Measurements from ENCODE around the gene XPR1. TPM values are rescaled to one million over a fixed set of nuclear protein-coding genes. Genes with fewer than 3 reads are reported as not detected.

XPR1 gene
- total RNA-seq, 1 donor from 2014 or later, result 15.8 TPM

- no peak for DNase-seq (ENCODE audit: low spot score)
These were observed 17.1 kb upstream of the XPR1 start for GRCh38 chr1:180614730-180615129.

GRCh38 chr1:180615493-180616290 lies 16.1 kb upstream of the XPR1 start:
- no peak for DNase-seq (ENCODE audit: low spot score)

GRCh38 chr1:180616439-180616838 lies 15.4 kb upstream of the XPR1 start:
- no peak for DNase-seq (ENCODE audit: low spot score)

DNA sequence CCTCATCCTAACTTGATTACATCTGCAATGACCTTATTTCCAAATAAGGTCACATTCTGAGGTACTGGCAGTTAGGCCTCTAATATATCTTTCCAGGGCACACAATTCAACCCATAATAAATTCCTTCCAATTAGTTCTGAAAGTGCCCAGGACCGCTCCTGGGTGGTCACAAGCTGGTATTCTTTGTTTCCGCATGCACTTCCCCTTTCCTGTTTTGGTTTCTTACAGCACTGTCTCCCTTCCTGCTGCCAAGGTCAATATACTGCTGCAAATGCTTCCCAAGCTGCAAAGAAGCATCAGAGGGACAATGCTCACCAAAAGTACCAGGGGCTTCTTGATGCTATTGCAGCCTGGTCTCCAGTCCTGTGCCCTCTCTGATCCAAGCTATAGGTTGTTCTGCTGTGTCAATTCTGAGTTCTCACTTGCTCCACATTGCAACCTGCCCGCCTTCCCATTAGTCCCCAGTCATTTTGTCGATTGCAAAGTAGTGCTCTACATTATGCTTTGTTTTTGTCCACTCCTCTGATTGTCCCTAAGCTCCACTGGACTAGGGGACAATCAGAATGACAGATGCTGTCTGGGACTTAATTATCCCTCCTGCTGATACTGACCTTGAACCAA lies 13.9 kb upstream of the XPR1 start:
- DNase-seq (ENCODE audit: low spot score), result no peak

- DNase-seq (ENCODE audit: low spot score), result no peak
These were observed 11.2 kb upstream of the XPR1 start for GRCh38 chr1:180620581-180620980.

GRCh38 chr1:180622658-180623508 lies 8.9 kb upstream of the XPR1 start:
- no peak for DNase-seq (ENCODE audit: low spot score)

DNA sequence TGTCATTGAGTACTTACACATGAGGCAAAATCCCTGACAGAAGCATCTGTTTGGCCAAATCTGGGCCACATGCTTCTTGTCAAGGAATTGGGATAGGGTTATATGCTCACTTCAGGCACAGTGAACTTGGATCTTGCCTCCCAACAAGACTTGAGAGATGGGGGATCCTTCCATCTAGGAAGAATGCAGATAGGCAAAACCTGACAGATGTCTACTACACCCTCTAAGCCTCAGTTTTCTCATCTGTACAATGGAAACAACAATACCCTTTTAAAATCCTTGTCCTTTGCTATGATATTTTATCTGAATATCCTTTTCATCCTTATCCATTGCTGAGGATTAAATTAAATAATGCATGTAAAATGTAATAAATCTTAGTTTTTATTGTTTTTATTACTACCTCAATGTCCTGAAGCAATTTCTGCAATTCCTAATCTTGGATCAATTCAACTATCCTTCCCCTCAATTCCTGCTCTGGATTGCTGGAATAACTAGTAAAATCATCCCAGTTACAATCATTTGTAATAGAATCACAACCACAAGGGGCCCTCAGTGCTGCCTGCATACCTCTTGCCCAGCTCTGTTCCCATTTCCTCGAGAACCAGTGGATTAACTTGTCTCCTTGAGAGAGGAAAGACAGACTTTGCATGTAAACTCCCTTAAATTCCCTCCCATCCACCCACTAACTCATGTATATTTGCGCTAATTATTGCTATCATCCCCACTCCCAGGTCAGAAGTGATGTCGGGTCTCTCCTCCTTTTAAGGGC lies 8.1 kb upstream of the XPR1 start:
- DNase-seq (ENCODE audit: low spot score), result no peak

DNA sequence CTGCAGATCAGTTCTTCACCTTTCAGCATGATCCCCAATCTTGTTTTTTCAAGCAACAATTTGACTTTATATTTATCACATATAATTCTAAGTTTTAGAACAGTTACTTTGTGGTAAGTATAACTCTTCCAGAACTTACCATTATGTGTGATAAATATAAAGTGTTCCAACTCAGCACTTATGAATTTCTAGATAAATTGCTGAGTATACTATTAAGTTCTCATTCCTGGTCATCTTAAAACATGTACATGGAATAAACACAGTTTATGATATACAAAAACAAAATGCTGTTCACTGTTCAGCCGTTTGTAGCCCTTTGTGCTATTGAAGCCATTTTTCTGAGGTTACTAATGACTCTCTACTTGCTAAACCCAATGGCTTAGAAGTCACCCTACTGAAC lies 5.1 kb upstream of the XPR1 start:
- no peak for DNase-seq (ENCODE audit: low spot score)

DNA sequence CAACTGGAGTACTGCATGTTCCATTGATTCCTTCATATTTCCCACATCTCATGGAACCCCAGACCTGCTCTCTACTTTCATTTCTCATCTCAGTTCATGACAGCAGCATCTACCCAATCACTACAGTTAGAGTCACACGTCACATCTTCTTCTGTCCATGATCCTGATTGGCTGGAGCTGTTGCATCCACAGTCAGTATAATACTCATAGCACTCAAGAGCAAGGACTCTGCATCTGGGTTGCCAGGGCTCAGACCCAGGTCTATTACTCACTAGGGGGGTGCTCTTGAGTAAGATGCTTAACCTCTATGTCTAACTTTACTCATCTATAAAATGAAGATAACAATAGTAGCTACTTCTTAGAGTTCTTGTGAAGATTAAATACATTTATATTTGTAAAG lies 4.4 kb upstream of the XPR1 start:
- no peak for DNase-seq (ENCODE audit: low spot score)

- no peak for DNase-seq (ENCODE audit: low spot score)
These were observed 3.2 kb upstream of the XPR1 start for GRCh38 chr1:180628646-180629045.

GRCh38 chr1:180630408-180631193 lies 1.2 kb upstream of the XPR1 start:
- no peak for DNase-seq (ENCODE audit: low spot score)

GRCh38 chr1:180631194-180631765 lies 542 bp upstream of the XPR1 start:
- no peak for DNase-seq (ENCODE audit: low spot score)

DNA sequence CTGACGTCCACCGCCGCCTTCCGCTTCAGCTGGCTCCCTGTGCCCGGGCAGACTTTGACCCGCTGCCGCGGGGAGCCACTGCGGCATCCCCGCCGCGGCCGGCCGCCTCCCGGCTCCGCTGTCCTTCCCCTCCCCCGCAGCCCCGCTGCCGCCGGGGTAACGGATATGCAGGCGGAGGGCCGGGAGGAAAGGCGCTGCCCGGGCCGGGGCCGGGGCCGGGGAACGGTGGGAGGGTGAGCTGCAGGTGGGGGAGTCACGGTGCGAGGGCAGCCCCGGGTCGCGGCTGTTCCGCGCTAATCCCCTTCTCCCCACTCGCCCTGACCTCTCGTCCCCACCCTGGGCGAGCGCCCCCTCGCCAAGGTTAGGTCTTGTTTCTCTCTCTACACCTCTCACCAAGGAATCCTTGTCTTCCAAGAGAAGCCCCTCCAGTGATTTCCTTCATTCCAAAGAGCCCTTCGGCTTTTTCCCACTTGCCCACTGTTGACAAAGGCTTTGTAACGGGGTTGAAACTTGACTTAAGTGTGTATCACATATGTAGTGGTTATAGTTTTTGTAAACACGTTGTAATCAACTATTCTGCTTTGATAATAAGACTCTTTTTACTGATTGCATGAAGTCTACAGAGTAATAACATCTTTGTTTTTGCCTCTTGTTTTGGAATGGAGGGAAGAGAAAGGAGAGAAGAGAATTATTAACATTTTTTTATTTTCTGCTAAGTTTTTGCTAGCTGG lies 669 bp downstream of the XPR1 start:
- peak; percentile 91 for DNase-seq (ENCODE audit: low spot score)

DNA sequence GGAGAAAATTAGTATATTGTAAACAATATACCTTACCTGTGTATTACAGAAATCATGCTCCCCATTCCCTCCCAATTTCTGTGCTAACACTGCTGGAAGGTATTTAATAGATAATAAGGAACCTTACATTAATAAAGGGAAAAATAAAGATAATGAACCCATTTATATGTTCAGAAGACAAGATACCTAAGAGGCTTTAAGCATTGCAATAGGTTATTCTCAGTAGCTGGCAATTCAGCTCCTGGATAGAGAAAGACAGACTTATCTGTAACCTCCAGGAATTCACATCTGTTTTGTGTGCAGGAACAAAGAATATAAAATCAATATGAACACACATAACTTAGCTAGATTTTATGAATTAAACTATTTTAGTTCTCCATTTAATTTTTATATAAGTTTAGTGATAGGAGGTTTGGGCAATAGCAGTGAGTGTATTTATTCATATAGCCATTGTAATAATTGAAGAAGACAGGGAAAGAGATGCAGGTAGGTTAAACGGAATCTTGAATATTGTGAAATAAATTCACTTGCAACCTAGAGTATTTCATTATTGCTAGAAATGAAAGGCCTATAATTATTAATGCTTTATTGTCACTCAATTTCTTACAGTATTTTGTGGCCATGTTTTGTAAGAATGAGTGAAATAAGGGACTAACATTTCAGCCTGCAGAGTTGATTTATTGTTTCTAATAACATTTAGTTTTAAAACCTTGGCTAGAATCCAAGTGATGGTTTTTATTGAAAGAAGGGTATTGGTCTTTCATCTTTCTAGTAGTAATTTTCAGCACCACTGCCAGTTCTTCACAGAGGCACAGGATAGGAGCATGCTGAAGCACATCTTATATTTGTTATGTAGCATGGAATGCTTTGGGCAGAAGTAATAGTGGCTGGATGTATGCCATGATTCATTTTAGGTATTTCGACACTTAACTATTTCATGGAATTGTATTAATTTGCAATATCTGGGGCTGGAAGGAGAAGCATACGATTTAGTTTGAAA lies 1.5 kb downstream of the XPR1 start:
- DNase-seq (ENCODE audit: low spot score), result no peak

DNA sequence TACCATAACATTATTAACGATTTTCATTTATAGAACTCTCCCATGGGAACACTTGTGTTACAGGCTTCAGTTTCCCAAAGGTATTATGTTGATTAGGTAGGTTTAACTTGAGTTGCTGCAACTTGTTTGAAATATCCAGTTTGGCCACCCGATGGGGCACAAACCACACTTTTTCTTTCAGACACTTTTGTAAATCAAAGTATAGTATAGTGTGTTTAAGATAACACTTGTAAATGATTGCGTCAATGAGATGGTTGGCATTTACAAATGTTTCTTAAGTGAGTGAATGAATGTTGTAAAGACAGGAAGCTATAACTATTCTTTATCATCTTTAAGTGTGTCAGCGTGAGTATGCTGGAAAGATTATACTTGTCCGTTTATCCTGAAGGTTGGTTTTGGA lies 4.3 kb downstream of the XPR1 start:
- no peak for DNase-seq (ENCODE audit: low spot score)

DNA sequence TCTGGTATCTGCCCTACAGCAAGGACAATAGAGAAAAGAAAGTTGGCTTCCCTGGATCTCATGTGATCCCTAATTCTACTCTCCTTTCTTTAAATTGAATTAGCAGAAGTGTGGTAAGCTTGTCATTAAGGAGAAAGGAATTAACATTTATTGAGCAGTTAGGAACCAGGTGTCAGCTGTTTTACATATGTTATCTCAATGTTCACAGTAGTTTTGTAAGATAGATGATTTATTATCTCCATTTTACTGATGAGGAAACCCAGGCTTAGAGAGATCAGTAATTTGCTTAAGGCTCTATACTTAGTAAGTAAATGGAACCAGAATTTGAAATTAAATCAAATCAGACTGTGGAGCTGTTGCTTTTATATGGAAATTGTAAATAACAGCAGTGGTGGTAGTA lies 8.0 kb downstream of the XPR1 start:
- no peak for DNase-seq (ENCODE audit: low spot score)

DNA sequence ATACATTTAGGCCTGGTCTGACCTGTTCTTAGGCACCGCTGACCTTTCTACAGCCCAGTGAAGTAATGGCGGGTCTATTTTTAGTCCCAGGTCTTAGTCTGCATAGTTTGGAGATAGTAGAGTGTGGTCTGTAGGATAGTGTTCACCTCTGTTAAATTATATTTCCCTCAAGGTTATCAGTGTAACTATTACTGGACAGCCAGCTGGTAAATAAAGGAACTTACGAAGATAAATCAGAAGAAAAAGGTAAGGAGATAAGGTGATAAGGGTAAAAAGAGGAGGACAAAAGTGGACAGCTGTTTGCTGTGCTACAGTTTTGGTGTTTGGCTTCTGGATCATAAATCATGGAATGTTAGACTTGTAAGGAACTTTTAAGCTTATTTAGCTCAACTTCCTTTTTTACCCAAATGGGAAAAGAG lies 8.7 kb downstream of the XPR1 start:
- no peak for DNase-seq (ENCODE audit: low spot score)

DNA sequence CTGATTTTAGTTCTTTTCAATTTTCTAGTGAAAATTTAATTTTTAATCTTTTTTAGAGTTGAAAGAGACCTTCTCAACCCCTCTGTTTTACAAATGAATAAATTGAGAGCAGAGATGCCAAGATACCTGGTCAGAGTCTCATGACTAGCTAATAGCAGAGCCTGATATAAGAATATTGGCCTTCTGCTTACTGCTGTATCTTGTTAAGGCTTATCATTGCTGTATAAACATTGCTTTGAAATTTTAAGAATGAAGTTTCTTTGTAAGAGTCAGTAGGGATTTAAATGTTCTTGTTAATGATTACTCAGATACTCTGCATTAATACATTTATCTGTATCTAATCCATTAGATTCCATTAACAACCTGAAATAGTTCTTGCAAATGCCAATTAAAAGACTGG lies 9.8 kb downstream of the XPR1 start:
- DNase-seq (ENCODE audit: low spot score), result no peak
